ENCODE measurements around the gene HASPIN. TPM values are rescaled to one million over a fixed set of nuclear protein-coding genes. Genes with fewer than 3 reads are reported as not detected.

Gene HASPIN
- total RNA-seq: 10 to 100 TPM; 19.0 to 21.0 TPM

GRCh38 chr17:3723556-3724377 is at the start of gene HASPIN:
Gene HASPIN (plus strand): TSS chr17:3723903. CDS start chr17:3723936, 33 bp downstream.

GRCh38 chr17:3695723-3696411 is 27.8 kb upstream of the HASPIN start, which contains the start of gene P2RX5:
Gene P2RX5 (minus strand): TSS chr17:3696155. CDS start chr17:3696005, 150 bp downstream.

Other genes starting within 250 kb of the HASPIN start
- not detected for gene ASPA, start 247.9 kb upstream of the HASPIN start, total RNA-seq
- under 1 TPM in 1 of 2 experiments, not detected in 1; 0.05 TPM for gene TRPV3, start 166.1 kb upstream of the HASPIN start, total RNA-seq
- 1 to 10 TPM; 4.0 TPM for gene TRPV1, start 114.5 kb upstream of the HASPIN start, total RNA-seq
- gene SHPK, start 87.7 kb upstream of the HASPIN start, total RNA-seq: 1 to 10 TPM; 9.0 to 9.6 TPM
- gene CTNS, start 87.1 kb upstream of the HASPIN start, total RNA-seq: 10 to 100 TPM; 20.1 to 21.2 TPM
- 10 to 100 TPM; 16.6 to 16.7 TPM for gene TAX1BP3, start 55.3 kb upstream of the HASPIN start, total RNA-seq
- 10 to 100 TPM; 31.9 to 32.6 TPM for gene EMC6, start 55.1 kb upstream of the HASPIN start, total RNA-seq
- 10 to 100 TPM; 16.9 to 17.5 TPM for gene P2RX5, start 27.7 kb upstream of the HASPIN start, total RNA-seq
- gene ITGAE, start 77.3 kb downstream of the HASPIN start, total RNA-seq: 10 to 100 TPM; 15.4 to 17.5 TPM
- 10 to 100 TPM; 39.4 to 45.9 TPM for gene NCBP3, start 122.3 kb downstream of the HASPIN start, total RNA-seq
- gene CAMKK1, start 169.2 kb downstream of the HASPIN start, total RNA-seq: 1 to 10 TPM; 4.6 to 4.8 TPM
- gene P2RX1, start 192.6 kb downstream of the HASPIN start, total RNA-seq: under 1 TPM; 0.15 to 0.19 TPM
- 100 to 1,000 TPM; 255 to 259 TPM for gene ATP2A3, start 240.5 kb downstream of the HASPIN start, total RNA-seq

Data from activated naive CD4-positive, alpha-beta T cell treated with anti-CD3 and anti-CD28 coated beads, Interleukin-2, amount 10 ng/mL, durations not matched to agents 5 hours and 36 hours (primary cell).